Left renal pelvis (tissue), 4 donors: Measurements from ENCODE around the gene GRWD1. TPM values are rescaled to one million over a fixed set of nuclear protein-coding genes. Genes with fewer than 3 reads are reported as not detected.
A peak's percentile ranks its signal among the peaks of the same experiment; 100 is the strongest.
"Not testable (repeated sequence)": the region's sequence is repeated elsewhere in the genome, so short reads cannot be mapped to it uniquely, and the experiment has no call there.

Source experiments
- DNase-seq, 4 donors: peaks; one replicate each; pipeline ENCODE4 v3.0.0-alpha.2; 2013; ENCODE audit warnings: low read depth in 4 of 4, low spot score in 3 of 4
- polyA plus RNA-seq, 4 donors: library from polyadenylated mRNA; unstranded; fragments of 120-200 nt; gene quantifications; one replicate each; pipeline ENCODE4 v1.2.1, GENCODE V29; 2013; ENCODE audit not compliant: insufficient read length in 4 of 4

The GRWD1 gene
- polyA plus RNA-seq, 4 donors: 18.0 to 28.1 (median 24.7) TPM

- DNase-seq: no peak
These were observed 32.0 kb downstream of the GRWD1 start for GRCh38 chr19:48477698-48478338.

GRCh38 chr19:48478339-48479256 is 32.8 kb downstream of the GRWD1 start:
- no peak for DNase-seq

GRCh38 chr19:48479686-48480085 is 33.9 kb downstream of the GRWD1 start:
- DNase-seq: no peak

DNA sequence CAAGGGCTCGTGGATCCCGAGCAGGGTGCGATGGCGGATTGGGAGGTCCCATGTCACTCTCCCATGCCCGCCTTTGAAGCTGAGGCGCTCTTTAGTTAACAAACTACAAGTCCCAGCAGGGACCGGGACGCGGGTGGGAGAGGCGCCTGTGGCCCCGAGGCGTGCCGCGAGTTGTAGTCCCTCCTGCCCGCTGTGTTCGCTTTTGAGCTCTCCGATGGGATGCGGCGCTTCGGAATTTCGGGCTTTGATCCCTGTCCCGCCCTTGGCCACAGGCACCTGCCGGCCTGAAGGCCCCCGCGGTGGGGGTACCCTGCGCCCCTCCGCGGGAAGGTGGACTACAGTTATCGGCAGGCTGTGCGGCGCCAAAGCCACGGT is 34.4 kb downstream of the GRWD1 start:
- DNase-seq: no peak

DNA sequence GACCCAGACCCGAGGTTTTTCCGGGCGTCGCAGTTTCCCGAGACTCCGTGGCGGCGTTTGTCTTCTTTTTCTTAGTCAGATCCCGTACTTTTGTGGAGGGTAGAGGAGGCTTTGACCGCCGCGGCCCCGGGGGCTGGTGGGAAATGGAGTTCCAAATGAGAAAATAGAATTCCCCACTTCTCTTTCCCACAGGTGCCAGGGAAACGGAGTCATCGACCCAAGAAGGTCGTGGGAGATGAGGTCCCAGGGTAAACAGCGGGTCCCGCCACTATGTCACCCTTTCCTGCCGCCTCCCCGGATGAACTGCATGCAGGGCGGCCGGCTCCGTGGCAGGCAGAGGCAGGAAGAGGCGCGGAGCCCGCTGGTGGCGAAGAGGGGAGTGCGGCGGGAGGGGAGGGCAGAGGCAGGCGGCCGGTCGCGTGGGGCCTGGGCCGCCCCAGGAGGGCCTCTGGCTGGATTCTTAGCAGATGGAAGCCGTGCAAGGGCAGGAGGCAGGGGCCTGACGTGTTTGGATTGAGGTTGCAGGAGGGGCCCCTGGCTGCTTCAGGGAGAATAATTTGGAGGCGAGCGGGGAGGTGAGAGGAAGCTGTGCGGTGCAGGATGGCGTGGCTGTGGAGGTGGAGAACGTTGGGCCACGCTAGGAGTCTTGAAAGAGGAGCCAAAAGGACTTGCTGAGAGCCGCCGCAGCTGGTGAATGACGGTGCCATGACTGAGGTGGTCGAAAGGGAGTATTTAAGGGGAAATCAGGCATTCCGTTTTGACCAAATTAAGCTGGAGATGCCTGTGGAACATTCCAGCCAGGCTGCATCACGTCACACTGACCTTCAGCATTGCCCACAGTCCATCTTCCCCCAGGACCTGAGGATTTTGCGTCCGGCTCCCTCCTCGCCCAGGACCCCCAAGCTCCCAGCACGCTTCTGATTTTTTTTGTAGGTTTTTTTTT is 35.0 kb downstream of the GRWD1 start:
- no peak for DNase-seq

DNA sequence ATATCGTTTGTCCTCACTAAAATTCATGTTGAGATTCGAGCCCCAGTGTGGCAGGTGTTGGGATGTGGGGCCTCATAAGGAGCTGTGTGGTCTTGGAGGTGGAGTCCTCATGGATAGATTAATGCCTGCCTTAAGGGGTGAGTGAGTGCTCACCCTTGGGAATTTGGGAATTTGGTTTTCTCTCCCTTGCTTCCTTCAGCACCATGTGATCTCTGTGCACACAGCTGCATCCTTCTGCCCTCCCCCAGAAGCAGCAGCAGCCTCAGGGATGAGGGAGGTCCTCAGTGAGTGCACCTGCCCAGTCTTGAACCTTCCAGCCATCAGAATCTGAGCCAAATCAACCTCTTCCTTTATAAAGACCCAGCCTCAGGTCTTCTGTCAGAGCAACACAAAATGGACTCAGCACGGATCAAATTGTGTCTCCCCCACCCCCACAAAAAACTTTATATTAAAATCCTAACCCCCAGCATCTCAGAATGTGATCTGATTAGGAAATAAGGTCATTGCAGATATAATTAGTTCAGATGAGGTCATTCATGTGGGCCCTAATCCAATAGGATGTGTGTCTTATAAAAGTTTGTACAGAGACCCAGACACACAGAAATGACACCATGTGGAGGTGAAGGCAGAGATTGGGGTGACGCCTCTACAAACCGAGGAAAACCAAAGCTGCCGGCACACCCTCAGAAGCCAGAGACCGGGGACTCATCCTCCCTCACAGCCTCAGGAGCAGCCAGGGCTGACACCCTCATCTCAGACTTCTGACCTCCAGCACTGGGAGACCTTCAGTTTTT is 36.3 kb downstream of the GRWD1 start:
- no peak for DNase-seq

DNA sequence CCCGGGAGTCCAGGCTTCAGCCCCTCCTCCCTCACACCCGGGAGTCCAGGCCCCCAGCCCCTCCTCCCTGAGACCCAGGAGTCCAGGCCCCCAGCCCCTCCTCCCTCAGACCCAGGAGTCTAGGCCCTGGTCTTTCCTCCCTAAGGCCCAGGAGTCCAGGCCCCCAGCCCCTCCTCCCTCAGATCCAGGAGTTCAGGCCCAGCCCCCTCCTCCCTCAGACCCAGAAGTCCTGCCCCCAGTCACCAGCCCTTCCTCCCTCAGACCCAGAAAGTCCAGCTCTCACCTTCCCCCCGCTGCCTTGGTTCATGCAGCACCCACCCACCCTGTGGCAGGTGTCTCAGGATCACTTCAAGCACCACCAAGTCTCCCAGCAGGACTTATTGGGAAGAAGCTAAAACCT is 37.5 kb downstream of the GRWD1 start:
- DNase-seq: no peak

- DNase-seq: no peak
These were observed 38.6 kb downstream of the GRWD1 start for GRCh38 chr19:48484247-48484893.

DNA sequence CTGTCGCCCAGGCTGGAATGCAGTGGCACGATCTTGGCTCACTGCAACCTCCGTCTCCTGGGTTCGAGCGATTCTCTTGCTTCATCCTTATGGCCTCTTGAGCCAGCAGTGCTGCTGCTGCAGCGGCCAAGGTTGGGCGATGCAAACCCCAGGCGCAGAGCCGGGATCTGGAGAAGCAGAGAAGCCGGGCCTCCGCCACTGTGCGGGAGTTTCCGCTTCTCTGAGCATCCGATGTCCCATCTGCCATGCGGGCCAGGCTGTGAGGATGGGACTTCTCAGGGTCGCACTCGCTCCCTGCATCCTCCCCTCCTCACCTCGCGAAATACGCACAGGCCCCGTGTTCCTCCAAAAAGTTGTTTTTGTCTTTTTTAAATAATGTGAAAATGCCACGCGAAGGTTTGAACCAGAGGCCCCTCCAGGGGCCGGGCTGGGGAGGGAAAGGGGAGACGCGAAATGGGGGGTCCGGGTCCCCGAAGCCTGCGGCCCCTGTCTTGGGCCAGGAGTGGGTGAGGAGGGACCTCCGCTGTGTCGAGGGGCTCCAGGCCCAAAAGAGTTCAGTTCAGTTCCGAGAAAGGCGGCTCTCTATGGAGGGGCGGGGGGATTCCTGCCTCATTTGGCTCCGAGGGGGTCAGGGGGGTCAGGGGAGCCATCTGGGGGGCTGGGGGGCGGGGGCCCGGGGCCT is 39.3 kb downstream of the GRWD1 start:
- no peak for DNase-seq

GRCh38 chr19:48486706-48487105 is 40.9 kb downstream of the GRWD1 start:
- DNase-seq: not testable (repeated sequence)

DNA sequence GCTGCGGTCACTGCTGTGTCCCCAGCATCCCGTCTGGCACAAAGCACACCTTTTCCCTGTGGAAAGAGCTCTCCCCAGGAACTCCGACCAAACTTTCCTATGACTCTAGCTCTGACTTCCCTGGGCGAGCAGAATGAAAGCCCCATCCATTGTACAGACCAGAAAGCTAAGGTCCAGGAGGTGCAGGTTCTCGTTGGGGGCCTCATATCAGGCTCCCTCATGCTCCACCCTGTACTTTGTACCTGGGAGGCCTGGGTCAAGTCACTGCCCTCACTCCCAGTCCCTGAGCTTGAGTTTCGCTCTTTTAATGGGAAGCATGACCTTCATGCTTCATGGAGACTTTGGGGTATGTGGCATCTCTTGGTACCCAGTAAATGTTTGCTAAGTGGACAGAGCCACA is 41.8 kb downstream of the GRWD1 start:
- no peak for DNase-seq

DNA sequence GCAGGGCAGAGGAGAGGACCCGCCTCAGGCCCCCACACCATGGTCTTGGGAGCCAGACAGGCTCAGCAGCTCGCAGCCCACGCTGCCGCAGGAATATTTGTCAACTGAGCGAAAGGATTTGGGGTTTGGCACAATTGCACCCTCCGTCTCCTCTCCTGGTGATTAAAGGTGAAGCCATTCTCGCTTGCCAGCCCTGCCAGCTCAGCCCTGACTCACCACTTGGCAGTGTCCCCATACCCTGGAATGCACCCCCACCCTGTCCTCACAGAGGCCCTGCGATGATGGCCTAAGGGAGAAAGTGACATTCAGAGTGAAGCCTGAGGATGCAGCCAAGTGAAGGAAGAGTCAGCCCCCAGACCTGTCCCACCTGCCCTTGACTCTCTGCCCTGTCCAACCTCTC is 42.2 kb downstream of the GRWD1 start:
- no peak for DNase-seq

- not testable (repeated sequence) for DNase-seq
These were observed 42.7 kb downstream of the GRWD1 start for GRCh38 chr19:48488478-48488877.

DNA sequence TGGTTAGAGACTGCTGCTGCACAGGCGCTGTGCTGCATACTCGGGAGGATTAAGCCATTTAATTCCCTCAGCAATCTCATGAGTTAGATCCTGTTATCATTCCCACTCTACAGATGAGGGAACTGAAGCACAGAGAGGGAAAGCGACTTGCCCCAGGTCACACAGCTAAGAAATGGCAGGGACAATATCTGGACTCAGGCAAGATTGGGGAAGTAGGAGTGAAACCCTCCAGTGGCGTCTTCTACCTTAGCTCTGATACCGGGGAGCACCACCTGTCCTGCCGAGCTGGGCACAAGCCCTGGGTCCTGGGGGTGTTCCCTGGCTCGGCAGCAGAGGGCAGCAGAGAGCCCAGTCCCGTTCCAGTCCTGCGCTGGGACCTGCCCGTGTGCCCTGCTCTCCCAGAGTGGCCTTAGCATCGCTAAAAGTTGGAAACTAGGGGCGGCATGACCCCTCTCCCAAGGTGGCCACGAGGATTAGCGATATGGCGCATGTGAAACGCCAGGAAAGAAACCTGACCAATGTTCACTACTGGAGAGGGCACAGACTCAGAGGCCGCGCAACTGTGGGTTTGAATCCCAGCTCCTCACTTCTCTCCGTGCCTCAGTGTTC is 43.9 kb downstream of the GRWD1 start:
- no peak for DNase-seq

DNA sequence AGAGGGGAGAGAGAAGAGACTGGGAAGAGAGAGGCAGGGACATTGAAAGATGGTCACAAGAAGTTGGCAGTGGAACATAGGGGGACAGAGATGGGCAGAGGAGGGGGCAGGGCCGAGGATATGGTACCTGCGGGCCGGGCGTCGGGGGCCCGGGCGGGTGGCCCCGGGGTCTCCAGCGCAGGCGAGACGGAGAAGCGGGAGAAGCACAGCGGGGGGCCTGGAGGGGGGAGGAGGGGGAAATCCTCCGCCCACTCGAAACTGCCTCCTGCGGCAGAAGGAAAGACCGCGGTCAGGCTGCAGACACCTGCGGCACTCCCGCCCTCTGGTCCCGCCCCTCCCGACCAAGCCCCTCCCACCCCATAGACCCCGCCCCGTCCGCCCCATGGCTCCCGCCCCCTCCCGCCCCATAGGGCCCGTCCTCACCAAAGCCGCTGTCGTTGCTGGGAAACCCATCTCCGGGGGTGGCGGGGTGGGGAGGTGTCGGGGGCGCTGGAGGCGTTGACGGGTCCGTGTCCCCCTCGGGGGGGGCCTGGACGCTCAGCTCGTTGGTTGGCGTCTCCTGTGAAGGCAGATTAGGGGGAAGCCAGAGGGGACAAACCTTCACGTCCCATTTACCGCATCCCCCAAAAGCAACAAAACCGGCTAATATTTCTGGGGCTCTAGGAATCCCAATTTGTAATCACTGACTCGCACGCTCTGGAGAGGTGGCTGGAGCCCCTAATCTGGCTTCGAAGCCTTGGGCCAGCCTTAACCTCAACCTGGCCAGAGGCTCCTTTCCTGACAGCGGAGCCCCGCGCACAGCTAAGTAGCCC is 45.4 kb downstream of the GRWD1 start:
- DNase-seq: no peak

DNA sequence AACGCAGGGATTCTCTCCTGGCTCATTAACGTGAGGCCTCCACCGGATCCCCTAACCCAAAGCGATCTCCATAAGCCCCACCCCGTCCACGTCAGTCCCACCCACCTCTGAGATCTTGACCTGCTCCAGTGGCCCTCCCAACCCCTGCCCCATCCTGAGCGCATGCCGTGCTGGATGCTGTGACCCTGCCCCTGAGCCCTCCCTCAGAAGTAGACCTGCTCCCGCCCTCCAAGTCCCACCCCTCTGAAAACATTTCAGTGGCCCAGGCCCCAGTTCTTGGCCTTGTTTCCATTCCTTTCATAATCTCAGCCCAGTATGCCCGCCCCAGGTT is 46.0 kb downstream of the GRWD1 start:
- no peak for DNase-seq

GRCh38 chr19:48492925-48493717 is 47.3 kb downstream of the GRWD1 start:
- DNase-seq: peak; percentile 75 to 85 (median 76)
